HG03135 (cell line): ENCODE results near the gene GAD1.

Experiments used
- ATAC-seq: cut with Tn5 transposase; IDR thresholded peaks from one replicate; pipeline ENCODE4 v1.9.1; 2021; ENCODE audit warnings: mild to moderate bottlenecking, moderate library complexity; ENCODE audit not compliant: unreplicated experiment

Gene GAD1

GRCh38 chr2:170817093-170818035 lies 677 bp downstream of the GAD1 start:
- no peak for ATAC-seq

GRCh38 chr2:170818036-170818751 lies 1.5 kb downstream of the GAD1 start:
- ATAC-seq: no peak

- no peak for ATAC-seq
Measured at GRCh38 chr2:170818752-170819470, 2.2 kb downstream of the GAD1 start.

- no peak for ATAC-seq
Measured at GRCh38 chr2:170819680-170820664, 3.3 kb downstream of the GAD1 start.

GRCh38 chr2:170820757-170821530 lies 4.3 kb downstream of the GAD1 start:
- ATAC-seq: no peak

- no peak for ATAC-seq
Measured at GRCh38 chr2:170821531-170822289, 5.0 kb downstream of the GAD1 start.

- ATAC-seq: no peak
Measured at GRCh38 chr2:170822290-170823087, 5.8 kb downstream of the GAD1 start.

- ATAC-seq: no peak
Measured at GRCh38 chr2:170823088-170823897, 6.6 kb downstream of the GAD1 start.

GRCh38 chr2:170823898-170824215 lies 7.2 kb downstream of the GAD1 start:
- ATAC-seq: no peak

GRCh38 chr2:170824526-170825015 lies 7.9 kb downstream of the GAD1 start:
- ATAC-seq: no peak

GRCh38 chr2:170827841-170828532 lies 11.3 kb downstream of the GAD1 start:
- no peak for ATAC-seq

- ATAC-seq: no peak
Measured at GRCh38 chr2:170828533-170828916, 11.8 kb downstream of the GAD1 start.

GRCh38 chr2:170829036-170829435 lies 12.3 kb downstream of the GAD1 start:
- ATAC-seq: no peak

GRCh38 chr2:170830166-170830565 lies 13.5 kb downstream of the GAD1 start:
- no peak for ATAC-seq

- ATAC-seq: no peak
Measured at GRCh38 chr2:170831115-170831514, 14.4 kb downstream of the GAD1 start.

- no peak for ATAC-seq
Measured at GRCh38 chr2:170836027-170836426, 19.3 kb downstream of the GAD1 start.
